ENCODE results near the gene LRFN2. TPM values are rescaled to one million over a fixed set of nuclear protein-coding genes. Genes with fewer than 3 reads are reported as not detected.

LRFN2 gene
- total RNA-seq, 1 donor from 2014 or later, result not detected

- no peaks in the 10 kb centered on the region for H3K36me3 Mint-ChIP-seq
- DNase-seq (ENCODE audit: low spot score in 2 of 2, unreplicated experiment in 2 of 2), result no peak
- no peak for TF ChIP-seq CTCF (IDR thresholded peaks at IDR 0.05; ENCODE audit: unreplicated experiment)
- H3K27ac Mint-ChIP-seq, result no peak overlapping the region
- H3K4me3 Mint-ChIP-seq, result no peak overlapping the region
- H3K4me1 Mint-ChIP-seq, result peaks cover 2% of the 10 kb centered on the region
- H3K27me3 Mint-ChIP-seq (ENCODE audit: low read depth), result peaks cover 21% of the 10 kb centered on the region
- H3K9me3 Mint-ChIP-seq, result no peaks in the 10 kb centered on the region
Measured at GRCh38 chr6:40406175-40406574, 181.0 kb downstream of the LRFN2 start.

- no peak overlapping the region for H3K4me3 Mint-ChIP-seq
- H3K27ac Mint-ChIP-seq, result no peak overlapping the region
Measured at GRCh38 chr6:40400738-40401137, 186.4 kb downstream of the LRFN2 start.

DNA sequence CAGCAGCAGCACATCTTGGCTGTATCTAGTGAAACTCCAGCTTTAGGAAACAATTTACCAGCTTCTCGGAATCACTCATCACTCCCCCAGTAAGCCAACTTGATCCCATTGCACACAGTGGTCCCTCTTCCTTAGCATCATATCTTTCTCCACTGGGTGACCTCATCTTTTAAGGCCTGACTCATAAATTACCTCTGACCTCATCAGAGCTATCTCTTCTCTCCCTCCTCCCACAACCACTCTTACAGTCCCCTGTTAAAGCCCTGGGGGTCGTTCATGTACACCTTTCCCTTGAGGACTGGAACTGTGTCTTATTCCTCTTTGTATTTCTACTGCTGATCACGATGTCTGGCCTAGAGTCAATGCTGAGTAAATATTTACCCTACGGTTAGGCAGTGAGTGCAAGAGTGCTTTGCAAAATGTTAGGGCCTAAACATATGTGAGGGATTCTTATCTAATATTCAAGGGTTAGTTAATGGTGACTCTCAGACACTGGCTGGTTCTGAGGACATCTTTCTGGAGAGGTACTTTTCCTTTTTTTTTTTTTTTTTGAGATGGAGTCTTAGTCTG lies 187.2 kb downstream of the LRFN2 start:
- TF ChIP-seq CTCF (IDR thresholded peaks at IDR 0.05; ENCODE audit: unreplicated experiment), result no peak
- Mint-ChIP-seq H3K27ac (no peak overlapping the region), H3K4me1 (no peaks in the 10 kb centered on the region), H3K9me3 (no peaks in the 10 kb centered on the region), H3K36me3 (no peaks in the 10 kb centered on the region), H3K27me3 (ENCODE audit: low read depth) (no peaks in the 10 kb centered on the region), H3K4me3 (no peak overlapping the region)
- DNase-seq (ENCODE audit: low spot score in 2 of 2, unreplicated experiment in 2 of 2), result no peak

More at GRCh38 chr6:40400738-40401137, 186.4 kb downstream of the LRFN2 start:
- no peaks in the 10 kb centered on the region for H3K36me3 Mint-ChIP-seq
- H3K9me3 Mint-ChIP-seq, result no peaks in the 10 kb centered on the region
- TF ChIP-seq CTCF (IDR thresholded peaks at IDR 0.05; ENCODE audit: unreplicated experiment), result no peak
- H3K27me3 Mint-ChIP-seq (ENCODE audit: low read depth), result no peaks in the 10 kb centered on the region
- no peak for DNase-seq (ENCODE audit: low spot score in 2 of 2, unreplicated experiment in 2 of 2)
- no peaks in the 10 kb centered on the region for H3K4me1 Mint-ChIP-seq

- Mint-ChIP-seq H3K4me1 (no peaks in the 10 kb centered on the region), H3K27ac (no peak overlapping the region), H3K9me3 (no peaks in the 10 kb centered on the region), H3K4me3 (no peak overlapping the region), H3K36me3 (no peaks in the 10 kb centered on the region), H3K27me3 (ENCODE audit: low read depth) (no peaks in the 10 kb centered on the region)
- DNase-seq (ENCODE audit: low spot score in 2 of 2, unreplicated experiment in 2 of 2), result no peak
- TF ChIP-seq CTCF (IDR thresholded peaks at IDR 0.05; ENCODE audit: unreplicated experiment), result no peak
Measured at GRCh38 chr6:40398810-40399477, 188.2 kb downstream of the LRFN2 start.

DNA sequence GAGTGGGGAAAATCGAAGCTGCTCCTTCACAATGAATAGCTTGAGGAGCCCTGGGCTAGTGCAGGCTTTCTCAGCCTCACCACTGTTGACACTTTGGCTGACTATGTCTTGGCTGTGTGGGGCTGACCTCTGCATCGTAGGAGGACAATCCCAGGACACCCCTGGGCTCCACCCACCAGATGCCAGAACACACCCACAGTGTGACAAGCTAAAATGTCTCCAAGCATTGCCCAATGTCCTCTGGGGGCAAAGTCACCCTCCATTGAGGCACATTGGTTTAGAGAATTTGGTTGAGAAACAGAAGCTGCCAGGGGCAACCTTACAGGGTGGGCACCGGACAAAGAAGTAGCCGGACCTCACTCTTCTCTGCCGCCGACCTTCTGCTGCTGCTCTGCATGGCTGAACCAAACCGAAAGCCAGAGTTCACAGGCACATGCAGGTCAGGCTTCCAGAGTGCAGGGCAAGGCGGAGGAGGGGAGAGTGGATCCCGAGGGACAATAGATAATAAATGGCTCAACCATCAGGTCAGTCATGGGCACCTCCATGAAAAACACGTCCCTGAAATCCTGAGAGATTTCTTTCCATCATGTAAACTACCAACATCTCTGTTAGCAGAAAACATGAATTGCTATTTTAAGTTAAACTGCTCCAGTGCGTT lies 189.0 kb downstream of the LRFN2 start:
- no peak for DNase-seq (ENCODE audit: low spot score in 2 of 2, unreplicated experiment in 2 of 2)
- no peaks in the 10 kb centered on the region for H3K36me3 Mint-ChIP-seq
- H3K4me3 Mint-ChIP-seq, result no peak overlapping the region
- H3K27me3 Mint-ChIP-seq (ENCODE audit: low read depth), result peaks cover 5% of the 10 kb centered on the region
- no peak for TF ChIP-seq CTCF (IDR thresholded peaks at IDR 0.05; ENCODE audit: unreplicated experiment)
- no peaks in the 10 kb centered on the region for H3K9me3 Mint-ChIP-seq
- H3K4me1 Mint-ChIP-seq, result no peaks in the 10 kb centered on the region
- H3K27ac Mint-ChIP-seq, result no peak overlapping the region

Measured in mesothelial cell of epicardium (in vitro differentiated cells).